Subcutaneous abdominal adipose tissue (tissue), 5 donors: ENCODE data around the gene SPX.

ENCODE experiments used
- H3K27ac ChIP-seq: one replicate; pipeline ENCODE4 v1.7.0; 2013; ENCODE audit warnings: low read depth, mild to moderate bottlenecking, inconsistent platforms, low read length, moderate library complexity
- H3K27me3 ChIP-seq, 5 donors: one replicate each; pipeline ENCODE4 v1.7.0; 2013; ENCODE audit warnings: low read length in 5 of 5, inconsistent platforms in 1 of 5; ENCODE audit not compliant: control insufficient read depth in 5 of 5, insufficient read depth in 4 of 5
- H3K36me3 ChIP-seq, 5 donors: one replicate each; pipeline ENCODE4 v1.7.0; 2013; ENCODE audit warnings: low read length in 5 of 5; ENCODE audit not compliant: control insufficient read depth in 5 of 5, insufficient read depth in 5 of 5
- H3K4me1 ChIP-seq, 5 donors: one replicate each; pipeline ENCODE4 v1.7.0; 2013; ENCODE audit warnings: low read length in 5 of 5, mild to moderate bottlenecking in 3 of 5, moderate library complexity in 1 of 5; ENCODE audit not compliant: control insufficient read depth in 5 of 5, insufficient read depth in 5 of 5
- H3K4me3 ChIP-seq, 5 donors: one replicate each; pipeline ENCODE4 v1.7.0; 2013; ENCODE audit warnings: low read length in 5 of 5, low read depth in 1 of 5
- H3K9ac ChIP-seq, 5 donors: one replicate each; pipeline ENCODE4 v1.7.0; 2013; ENCODE audit warnings: low read length in 5 of 5, mild to moderate bottlenecking in 4 of 5, moderate library complexity in 3 of 5
- H3K9me3 ChIP-seq, 5 donors: one replicate each; pipeline ENCODE4 v1.7.0; 2013; ENCODE audit warnings: low read length in 5 of 5; ENCODE audit not compliant: control insufficient read depth in 5 of 5
- donor health status: healthy.
- donor health status: healthy.
- donor health status: healthy.
- donor health status: healthy.
- donor health status: healthy.

Gene SPX

GRCh38 chr12:21568115-21568514 lies 42.0 kb downstream of the SPX start:
- Histone ChIP-seq H3K4me3 (no peak overlapping the region), H3K9me3 (no peaks in the 10 kb centered on the region), H3K36me3 (no peaks in the 10 kb centered on the region), H3K4me1 (no peaks in the 10 kb centered on the region), H3K27me3 (no peaks in the 10 kb centered on the region), H3K27ac (no peak overlapping the region), H3K9ac (no peak overlapping the region)

GRCh38 chr12:21571046-21571445 lies 45.0 kb downstream of the SPX start:
- no peaks in the 10 kb centered on the region for H3K4me1 ChIP-seq
- no peaks in the 10 kb centered on the region for H3K27me3 ChIP-seq
- H3K4me3 ChIP-seq: no peak overlapping the region
- H3K9me3 ChIP-seq: no peaks in the 10 kb centered on the region
- no peak overlapping the region for H3K27ac ChIP-seq
- H3K36me3 ChIP-seq: no peaks in the 10 kb centered on the region
- H3K9ac ChIP-seq: no peak overlapping the region

GRCh38 chr12:21573733-21574358 lies 47.8 kb downstream of the SPX start:
- no peaks in the 10 kb centered on the region for H3K27me3 ChIP-seq
- H3K9me3 ChIP-seq: no peaks in the 10 kb centered on the region
- H3K27ac ChIP-seq: no peak overlapping the region
- H3K4me3 ChIP-seq: no peak overlapping the region
- H3K4me1 ChIP-seq: no peaks in the 10 kb centered on the region
- no peaks in the 10 kb centered on the region for H3K36me3 ChIP-seq
- H3K9ac ChIP-seq: no peak overlapping the region

- H3K4me3 ChIP-seq: no peak overlapping the region
- no peak overlapping the region for H3K27ac ChIP-seq
- no peaks in the 10 kb centered on the region for H3K9me3 ChIP-seq
- H3K4me1 ChIP-seq: no peaks in the 10 kb centered on the region
- H3K36me3 ChIP-seq: no peaks in the 10 kb centered on the region
- H3K27me3 ChIP-seq: no peaks in the 10 kb centered on the region
- H3K9ac ChIP-seq: no peak overlapping the region
These were observed 50.3 kb downstream of the SPX start for GRCh38 chr12:21576431-21576830.

- Histone ChIP-seq H3K9ac (no peak overlapping the region), H3K9me3 (no peaks in the 10 kb centered on the region), H3K27me3 (no peaks in the 10 kb centered on the region), H3K4me1 (no peaks in the 10 kb centered on the region), H3K4me3 (no peak overlapping the region), H3K36me3 (no peaks in the 10 kb centered on the region), H3K27ac (no peak overlapping the region)
These were observed 51.4 kb downstream of the SPX start for GRCh38 chr12:21577516-21577915.

GRCh38 chr12:21580748-21581516 lies 54.8 kb downstream of the SPX start:
- H3K9me3 ChIP-seq: no peaks in the 10 kb centered on the region
- no peaks in the 10 kb centered on the region for H3K4me1 ChIP-seq
- H3K27me3 ChIP-seq: no peaks in the 10 kb centered on the region

More at GRCh38 chr12:21580748-21581516, 54.8 kb downstream of the SPX start:
- Histone ChIP-seq H3K36me3 (no peaks in the 10 kb centered on the region), H3K9ac (no peak overlapping the region), H3K27ac (no peak overlapping the region), H3K4me3 (no peak overlapping the region)
